ENCODE results near the gene NUDT7. TPM values are rescaled to one million over a fixed set of nuclear protein-coding genes. Genes with fewer than 3 reads are reported as not detected.

Gene NUDT7
- 6.0 and 12.4 TPM in 2 replicates for total RNA-seq (2014; rRNA removed; shearing (Covaris generic))

- peak; percentile 98 for DNase-seq (ENCODE audit: low spot score)
- in situ Hi-C loops (cut with HindIII; ENCODE audit: low sequenced_read_pairs), result no loop called here
These were observed at the start of gene NUDT7 for GRCh38 chr16:77722309-77723107. Gene NUDT7 (plus strand): TSS chr16:77722514. CDS start chr16:77722583, 69 bp downstream.

GRCh38 chr16:77674888-77675287 is 47.4 kb upstream of the NUDT7 start:
- in situ Hi-C loops (cut with HindIII; ENCODE audit: low sequenced_read_pairs), result no loop called here
- DNase-seq (ENCODE audit: low spot score), result no peak

GRCh38 chr16:77675464-77676324 is 46.6 kb upstream of the NUDT7 start:
- peak; percentile 88 for DNase-seq (ENCODE audit: low spot score)
- in situ Hi-C loops (cut with HindIII; ENCODE audit: low sequenced_read_pairs), result no loop called here

- DNase-seq (ENCODE audit: low spot score), result no peak
- in situ Hi-C loops (cut with HindIII; ENCODE audit: low sequenced_read_pairs), result no loop called here
These were observed 45.2 kb upstream of the NUDT7 start for GRCh38 chr16:77677129-77677528.

GRCh38 chr16:77679391-77679790 is 42.9 kb upstream of the NUDT7 start:
- in situ Hi-C loops (cut with HindIII; ENCODE audit: low sequenced_read_pairs), result no loop called here
- DNase-seq (ENCODE audit: low spot score), result no peak

- DNase-seq (ENCODE audit: low spot score), result no peak
- in situ Hi-C loops (cut with HindIII; ENCODE audit: low sequenced_read_pairs), result no loop called here
These were observed 42.4 kb upstream of the NUDT7 start for GRCh38 chr16:77679901-77680300.

GRCh38 chr16:77680496-77680895 is 41.8 kb upstream of the NUDT7 start:
- in situ Hi-C loops (cut with HindIII; ENCODE audit: low sequenced_read_pairs), result no loop called here
- no peak for DNase-seq (ENCODE audit: low spot score)

GRCh38 chr16:77682586-77682985 is 39.7 kb upstream of the NUDT7 start:
- in situ Hi-C loops (cut with HindIII; ENCODE audit: low sequenced_read_pairs), result no loop called here
- DNase-seq (ENCODE audit: low spot score), result no peak

GRCh38 chr16:77683397-77684180 is 38.7 kb upstream of the NUDT7 start:
- in situ Hi-C loops (cut with HindIII; ENCODE audit: low sequenced_read_pairs), result no loop called here

GRCh38 chr16:77684181-77684526 is 38.2 kb upstream of the NUDT7 start:
- peak; percentile 43 for DNase-seq (ENCODE audit: low spot score)
- in situ Hi-C loops (cut with HindIII; ENCODE audit: low sequenced_read_pairs), result no loop called here

More at GRCh38 chr16:77683397-77684180, 38.7 kb upstream of the NUDT7 start:
- DNase-seq (ENCODE audit: low spot score), result no peak

GRCh38 chr16:77686385-77686784 is 35.9 kb upstream of the NUDT7 start:
- DNase-seq (ENCODE audit: low spot score), result no peak
- in situ Hi-C loops (cut with HindIII; ENCODE audit: low sequenced_read_pairs), result no loop called here

- no peak for DNase-seq (ENCODE audit: low spot score)
- in situ Hi-C loops (cut with HindIII; ENCODE audit: low sequenced_read_pairs), result no loop called here
These were observed 32.3 kb upstream of the NUDT7 start for GRCh38 chr16:77689971-77690370.

GRCh38 chr16:77690416-77690815 is 31.9 kb upstream of the NUDT7 start:
- in situ Hi-C loops (cut with HindIII; ENCODE audit: low sequenced_read_pairs), result no loop called here
- DNase-seq (ENCODE audit: low spot score), result no peak

- no peak for DNase-seq (ENCODE audit: low spot score)
- in situ Hi-C loops (cut with HindIII; ENCODE audit: low sequenced_read_pairs), result no loop called here
These were observed 29.7 kb upstream of the NUDT7 start for GRCh38 chr16:77692612-77693011.

- in situ Hi-C loops (cut with HindIII; ENCODE audit: low sequenced_read_pairs), result no loop called here
- no peak for DNase-seq (ENCODE audit: low spot score)
These were observed 26.2 kb upstream of the NUDT7 start for GRCh38 chr16:77696149-77696548.

- no peak for DNase-seq (ENCODE audit: low spot score)
- in situ Hi-C loops (cut with HindIII; ENCODE audit: low sequenced_read_pairs), result no loop called here
These were observed 21.5 kb upstream of the NUDT7 start for GRCh38 chr16:77700846-77701245.

- in situ Hi-C loops (cut with HindIII; ENCODE audit: low sequenced_read_pairs), result no loop called here
- DNase-seq (ENCODE audit: low spot score), result no peak
These were observed 17.0 kb upstream of the NUDT7 start for GRCh38 chr16:77705351-77705750.

GRCh38 chr16:77711179-77711578 is 11.1 kb upstream of the NUDT7 start:
- in situ Hi-C loops (cut with HindIII; ENCODE audit: low sequenced_read_pairs), result no loop called here

GRCh38 chr16:77711775-77712174 is 10.5 kb upstream of the NUDT7 start:
- in situ Hi-C loops (cut with HindIII; ENCODE audit: low sequenced_read_pairs), result no loop called here
- DNase-seq (ENCODE audit: low spot score), result no peak

More at GRCh38 chr16:77711179-77711578, 11.1 kb upstream of the NUDT7 start:
- DNase-seq (ENCODE audit: low spot score), result no peak

- no peak for DNase-seq (ENCODE audit: low spot score)
- in situ Hi-C loops (cut with HindIII; ENCODE audit: low sequenced_read_pairs), result no loop called here
These were observed 7.2 kb upstream of the NUDT7 start for GRCh38 chr16:77715145-77715544.

Measured in G401 (cell line).